ENCODE results near the gene PAPSS2.
"Not testable (repeated sequence)": the region's sequence is repeated elsewhere in the genome, so short reads cannot be mapped to it uniquely, and the experiment has no call there.

Gene PAPSS2

GRCh38 chr10:87659571-87660483 lies at the start of gene PAPSS2:
PAPSS2 (plus strand) TSS chr10:87659878; CDS start chr10:87659982, 104 bp downstream.
- Histone ChIP-seq H3K27me3 (ENCODE audit: insufficient read depth, poor library complexity, severe bottlenecking) (no peaks in the 10 kb centered on the region), H3K4me3 (ENCODE audit: severe bottlenecking) (peak within 1 kb of the TSS; percentile 80), H3K36me3 (ENCODE audit: low read depth) (no peaks in the 10 kb centered on the region), H3K4me1 (ENCODE audit: insufficient read depth, poor library complexity, severe bottlenecking) (no peaks in the 10 kb centered on the region), H3K27ac (ENCODE audit: poor library complexity, severe bottlenecking) (no peak within 1 kb of the TSS), H3K9me3 (ENCODE audit: severe bottlenecking) (no peaks in the 10 kb centered on the region)
- ATAC-seq (ENCODE audit: low read depth) (peak; percentile 58), DNase-seq (ENCODE audit: low spot score) (peak; percentile 58)
- TF ChIP-seq CTCF (IDR thresholded peaks at IDR 0.05; ENCODE audit: poor library complexity, severe bottlenecking) = no peak

- not testable (repeated sequence) for H3K27ac ChIP-seq (ENCODE audit: poor library complexity, severe bottlenecking); DNase-seq (ENCODE audit: low spot score); H3K9me3 ChIP-seq (ENCODE audit: severe bottlenecking); H3K4me3 ChIP-seq (ENCODE audit: severe bottlenecking); H3K27me3 ChIP-seq (ENCODE audit: insufficient read depth, poor library complexity, severe bottlenecking); H3K36me3 ChIP-seq (ENCODE audit: low read depth); ATAC-seq (ENCODE audit: low read depth); H3K4me1 ChIP-seq (ENCODE audit: insufficient read depth, poor library complexity, severe bottlenecking)
Observed at GRCh38 chr10:87611341-87611740, 48.3 kb upstream of the PAPSS2 start.

GRCh38 chr10:87612115-87612514 lies 47.6 kb upstream of the PAPSS2 start:
- H3K36me3 ChIP-seq (ENCODE audit: low read depth) = no peaks in the 10 kb centered on the region
- no peak for DNase-seq (ENCODE audit: low spot score)
- no peak for ATAC-seq (ENCODE audit: low read depth)
- H3K4me3 ChIP-seq (ENCODE audit: severe bottlenecking) = no peak overlapping the region
- H3K4me1 ChIP-seq (ENCODE audit: insufficient read depth, poor library complexity, severe bottlenecking) = no peaks in the 10 kb centered on the region
- no peak overlapping the region for H3K27ac ChIP-seq (ENCODE audit: poor library complexity, severe bottlenecking)
- H3K27me3 ChIP-seq (ENCODE audit: insufficient read depth, poor library complexity, severe bottlenecking) = no peaks in the 10 kb centered on the region
- H3K9me3 ChIP-seq (ENCODE audit: severe bottlenecking) = no peaks in the 10 kb centered on the region
- TF ChIP-seq CTCF (IDR thresholded peaks at IDR 0.05; ENCODE audit: poor library complexity, severe bottlenecking) = no peak

GRCh38 chr10:87613751-87614150 lies 45.9 kb upstream of the PAPSS2 start:
- DNase-seq (ENCODE audit: low spot score) (no peak), ATAC-seq (ENCODE audit: low read depth) (no peak)
- Histone ChIP-seq H3K27me3 (ENCODE audit: insufficient read depth, poor library complexity, severe bottlenecking) (no peaks in the 10 kb centered on the region), H3K4me1 (ENCODE audit: insufficient read depth, poor library complexity, severe bottlenecking) (no peaks in the 10 kb centered on the region), H3K9me3 (ENCODE audit: severe bottlenecking) (no peaks in the 10 kb centered on the region), H3K4me3 (ENCODE audit: severe bottlenecking) (no peak overlapping the region), H3K27ac (ENCODE audit: poor library complexity, severe bottlenecking) (no peak overlapping the region), H3K36me3 (ENCODE audit: low read depth) (no peaks in the 10 kb centered on the region)
- no peak for TF ChIP-seq CTCF (IDR thresholded peaks at IDR 0.05; ENCODE audit: poor library complexity, severe bottlenecking)

GRCh38 chr10:87615856-87616255 lies 43.8 kb upstream of the PAPSS2 start:
- no peak for DNase-seq (ENCODE audit: low spot score)
- Histone ChIP-seq H3K4me1 (ENCODE audit: insufficient read depth, poor library complexity, severe bottlenecking) (no peaks in the 10 kb centered on the region), H3K27me3 (ENCODE audit: insufficient read depth, poor library complexity, severe bottlenecking) (no peaks in the 10 kb centered on the region), H3K36me3 (ENCODE audit: low read depth) (no peaks in the 10 kb centered on the region), H3K9me3 (ENCODE audit: severe bottlenecking) (no peaks in the 10 kb centered on the region), H3K4me3 (ENCODE audit: severe bottlenecking) (no peak overlapping the region), H3K27ac (ENCODE audit: poor library complexity, severe bottlenecking) (no peak overlapping the region)
- no peak for TF ChIP-seq CTCF (IDR thresholded peaks at IDR 0.05; ENCODE audit: poor library complexity, severe bottlenecking)
- no peak for ATAC-seq (ENCODE audit: low read depth)

All from RWPE2 (cell line).